A673 (cell line): ENCODE data around the gene SPSB3.

Experiments
- EZH2 ChIP-seq: fragments of 200-600 bp; sonication (generic); IDR thresholded peaks from 2 replicates; pipeline ENCODE4 v1.6.1; 2017; ENCODE audit warnings: borderline replicate concordance, low read depth, mild to moderate bottlenecking, mixed read lengths, antibody characterized with exemption, low read length; ENCODE audit not compliant: poor library complexity, severe bottlenecking
- TF ChIP-seq, protein P1 (sequence below): fragments of 300-800, 200-600 bp; sonication (generic); conservative IDR thresholded peaks from 2 replicates; pipeline ENCODE4 v1.5.1; 2017; ENCODE audit warnings: low read depth, mild to moderate bottlenecking, antibody characterized with exemption, low read length, moderate library complexity, mixed read lengths

DNA sequence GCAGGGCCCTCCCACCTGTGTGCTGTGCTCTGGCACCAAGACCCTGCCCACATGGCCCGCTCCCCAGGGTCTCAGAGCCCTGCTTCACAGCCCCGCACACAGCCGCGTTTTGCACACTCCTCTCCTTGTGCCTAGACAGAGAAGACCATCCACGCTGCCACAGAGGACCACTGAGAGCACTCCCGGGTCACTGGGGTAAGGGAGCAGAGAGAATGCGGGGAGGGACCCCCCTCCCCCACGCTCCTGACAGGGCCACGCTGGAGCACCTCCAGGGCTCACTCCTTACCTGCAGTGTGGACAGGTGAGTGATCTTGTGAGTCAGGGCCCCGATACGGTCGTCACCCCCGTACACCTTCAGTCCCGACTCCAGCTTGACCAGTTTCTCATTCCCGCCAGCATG is 37.2 kb upstream of the SPSB3 start:
- TF ChIP-seq, protein P1, sequence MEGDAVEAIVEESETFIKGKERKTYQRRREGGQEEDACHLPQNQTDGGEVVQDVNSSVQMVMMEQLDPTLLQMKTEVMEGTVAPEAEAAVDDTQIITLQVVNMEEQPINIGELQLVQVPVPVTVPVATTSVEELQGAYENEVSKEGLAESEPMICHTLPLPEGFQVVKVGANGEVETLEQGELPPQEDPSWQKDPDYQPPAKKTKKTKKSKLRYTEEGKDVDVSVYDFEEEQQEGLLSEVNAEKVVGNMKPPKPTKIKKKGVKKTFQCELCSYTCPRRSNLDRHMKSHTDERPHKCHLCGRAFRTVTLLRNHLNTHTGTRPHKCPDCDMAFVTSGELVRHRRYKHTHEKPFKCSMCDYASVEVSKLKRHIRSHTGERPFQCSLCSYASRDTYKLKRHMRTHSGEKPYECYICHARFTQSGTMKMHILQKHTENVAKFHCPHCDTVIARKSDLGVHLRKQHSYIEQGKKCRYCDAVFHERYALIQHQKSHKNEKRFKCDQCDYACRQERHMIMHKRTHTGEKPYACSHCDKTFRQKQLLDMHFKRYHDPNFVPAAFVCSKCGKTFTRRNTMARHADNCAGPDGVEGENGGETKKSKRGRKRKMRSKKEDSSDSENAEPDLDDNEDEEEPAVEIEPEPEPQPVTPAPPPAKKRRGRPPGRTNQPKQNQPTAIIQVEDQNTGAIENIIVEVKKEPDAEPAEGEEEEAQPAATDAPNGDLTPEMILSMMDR, result no peak
- no peak for TF ChIP-seq EZH2
